GM19351 (cell line): ENCODE measurements around the gene ABHD16A.

ENCODE experiments used
- ATAC-seq: cut with Tn5 transposase; IDR thresholded peaks from one replicate; pipeline ENCODE4 v1.9.1; 2021; ENCODE audit warnings: mild to moderate bottlenecking, moderate library complexity; ENCODE audit not compliant: unreplicated experiment

The ABHD16A gene

DNA sequence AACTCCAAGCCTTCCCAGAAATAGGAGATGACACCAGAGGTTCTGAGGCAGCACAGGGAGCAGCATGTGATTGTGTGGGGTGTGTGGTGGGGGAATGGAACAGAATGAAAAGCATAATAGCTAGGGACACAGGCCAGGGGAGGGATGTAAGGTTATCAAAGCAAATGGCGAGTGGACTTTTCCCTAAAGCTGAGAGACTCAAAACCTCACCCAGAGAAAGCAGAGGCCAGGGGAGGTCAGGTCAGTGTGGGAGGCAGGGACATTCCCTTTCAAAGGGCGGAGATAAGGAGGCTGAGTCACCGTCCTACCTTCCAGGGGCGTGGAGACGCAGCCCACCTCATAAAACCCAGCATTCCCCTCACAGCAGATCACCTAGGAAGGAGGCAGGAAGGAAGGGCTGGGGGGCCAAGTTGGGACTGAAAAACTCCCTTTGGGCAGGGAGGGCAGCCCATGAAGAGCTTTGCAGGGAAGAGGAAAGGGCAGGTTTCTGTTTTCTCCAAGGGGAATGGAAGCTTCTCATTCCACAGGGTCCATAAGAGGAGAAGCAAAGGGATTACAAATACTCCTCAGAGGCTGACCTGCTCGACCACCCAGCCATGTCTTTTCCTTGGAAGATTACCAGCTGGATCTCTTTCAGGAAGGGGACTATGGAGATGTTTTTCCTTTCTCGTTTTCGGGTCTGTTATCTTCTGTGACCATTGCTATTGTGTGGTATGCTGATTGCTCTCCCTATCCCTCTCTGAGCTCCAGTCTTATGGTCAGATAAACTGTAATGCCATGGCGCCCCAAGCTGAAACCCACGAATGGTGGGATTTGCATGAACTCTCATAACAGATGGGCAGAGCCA, 12.7 kb downstream of the ABHD16A start:
- no peak for ATAC-seq

DNA sequence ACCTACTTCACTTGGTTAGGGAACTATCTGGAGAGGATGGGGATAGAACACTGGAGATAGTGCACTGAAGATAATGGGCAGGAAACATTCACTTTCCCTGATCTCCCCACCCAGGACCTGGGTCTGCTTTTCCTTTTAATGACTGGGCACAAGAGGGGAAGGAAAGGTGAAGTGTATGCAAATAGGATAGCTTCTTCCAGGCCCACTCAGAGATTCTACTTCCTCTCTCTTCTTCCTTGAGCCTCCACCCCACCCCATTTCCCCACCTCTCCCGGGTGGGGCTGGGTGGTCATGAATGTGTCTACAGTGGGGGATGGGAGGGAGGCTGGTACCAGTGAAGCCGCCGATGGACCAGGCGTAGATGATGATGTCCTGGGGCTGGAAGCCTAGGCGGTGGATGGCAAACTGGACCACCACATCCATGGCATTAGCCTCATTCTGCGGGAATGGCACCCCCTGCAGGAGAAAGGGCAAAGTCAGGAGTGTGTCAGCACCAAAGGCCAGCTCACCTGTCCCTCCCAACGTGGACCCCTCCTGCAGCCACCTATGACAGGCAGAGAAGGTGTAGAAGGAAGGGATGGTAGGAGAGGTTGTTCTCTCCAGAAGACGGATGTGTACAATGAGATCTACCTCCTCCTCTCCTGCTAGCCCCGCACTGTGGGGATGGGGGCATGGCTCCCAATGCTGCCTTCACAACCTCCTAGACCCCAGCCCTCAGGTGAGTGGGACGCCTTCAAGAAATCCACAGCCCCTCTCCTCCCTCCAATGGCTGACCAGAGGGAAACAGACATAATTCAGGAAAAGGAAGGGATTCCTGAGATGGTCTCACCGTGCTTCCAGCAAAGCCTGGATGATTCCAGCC, 13.6 kb downstream of the ABHD16A start:
- ATAC-seq: no peak

DNA sequence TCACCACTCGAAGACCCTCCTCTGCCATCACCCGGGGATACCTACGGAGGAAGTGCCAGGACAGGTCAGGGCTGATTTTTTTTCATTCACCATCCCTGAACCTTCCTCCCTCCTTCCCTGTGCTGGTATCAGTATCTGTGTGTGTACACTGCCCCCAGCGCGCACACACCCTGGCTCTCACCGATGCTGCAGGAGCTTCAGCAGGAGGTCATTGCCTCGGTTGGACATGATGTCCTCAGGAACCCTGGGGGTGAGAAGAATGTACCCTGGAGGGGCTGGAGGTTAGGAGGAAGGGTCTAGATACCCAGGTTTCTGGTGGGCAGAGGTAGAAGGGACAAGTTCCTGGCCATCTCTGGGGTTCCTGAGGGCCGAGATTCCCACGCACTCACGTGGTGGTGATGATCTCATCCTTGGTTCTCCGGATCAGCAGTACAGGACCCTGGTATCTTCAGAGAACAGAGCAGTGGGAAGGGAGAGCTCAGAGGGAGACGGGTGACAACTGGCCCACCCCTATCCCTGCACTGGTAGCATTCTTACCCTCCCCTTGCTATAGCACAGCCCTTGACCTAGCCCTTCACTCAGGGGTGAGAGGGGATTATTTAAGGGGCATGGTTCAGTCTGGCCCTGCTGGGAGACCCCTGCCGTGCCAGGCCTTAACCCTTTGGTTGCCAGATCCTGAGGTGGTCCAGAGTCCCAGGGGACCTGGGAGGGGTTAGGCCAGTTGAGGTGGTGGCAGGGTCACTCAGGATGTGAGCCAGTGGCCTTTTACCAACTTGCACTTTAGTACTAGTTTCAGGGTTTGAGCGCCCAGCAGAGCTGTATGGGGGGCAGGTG, 15.0 kb downstream of the ABHD16A start:
- no peak for ATAC-seq

DNA sequence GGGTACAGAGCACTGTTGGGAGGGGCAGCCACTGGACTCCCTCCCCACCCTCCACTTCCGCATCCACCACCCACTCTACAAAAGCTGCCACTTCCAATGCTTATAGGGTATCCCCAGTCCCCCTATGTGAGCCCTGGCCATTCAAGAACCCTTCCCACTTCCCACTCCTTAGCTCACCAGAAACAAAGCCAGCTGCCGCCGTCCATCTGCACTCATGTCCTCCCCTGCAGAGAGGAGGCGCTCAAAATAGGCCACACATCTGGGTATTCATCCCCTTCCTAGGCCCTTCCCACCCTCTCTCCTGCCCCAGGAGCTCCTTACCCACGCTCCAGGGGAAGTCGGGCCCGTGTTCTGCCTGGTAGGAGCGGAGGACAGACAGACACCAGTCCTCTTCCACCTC, 15.8 kb downstream of the ABHD16A start:
- ATAC-seq: no peak

DNA sequence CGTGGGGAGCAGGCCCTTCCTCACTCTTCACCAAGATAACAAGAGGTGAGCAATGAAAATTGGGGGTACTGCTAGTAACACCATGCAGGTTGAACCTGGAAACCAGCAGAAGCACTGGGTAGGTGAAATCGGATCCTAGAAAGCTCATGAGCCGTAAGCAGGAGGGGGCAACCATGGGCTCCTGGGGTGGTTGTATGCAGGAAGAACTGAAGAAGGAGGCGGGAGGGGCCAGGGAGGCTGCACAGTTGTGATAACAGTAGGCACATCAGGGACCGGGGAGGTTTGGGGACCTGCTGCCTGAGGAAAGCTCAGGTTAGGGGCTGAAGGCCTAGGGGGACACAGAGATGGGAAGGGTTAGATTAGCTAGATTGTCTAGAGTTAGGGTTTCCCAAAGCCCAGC, 16.6 kb downstream of the ABHD16A start:
- ATAC-seq: no peak

DNA sequence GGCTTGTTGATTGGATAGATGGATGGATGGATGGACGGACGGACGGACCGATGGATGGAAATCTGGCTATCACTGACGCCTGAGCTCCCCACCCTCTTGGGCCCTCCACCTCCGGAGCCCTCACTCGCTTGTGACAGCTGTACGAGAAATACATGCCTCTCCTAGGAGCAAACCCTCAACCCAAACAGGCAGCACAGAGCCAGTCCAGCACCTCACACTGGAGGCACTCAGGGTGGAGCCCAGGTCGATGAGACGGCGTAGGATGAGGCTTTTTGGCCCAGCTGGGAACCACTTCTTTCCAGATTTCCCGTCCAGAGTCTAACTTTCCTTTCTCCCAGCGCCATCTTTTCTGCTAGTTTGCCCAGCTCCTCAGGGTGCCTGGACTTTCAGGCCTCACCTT, 19.5 kb downstream of the ABHD16A start:
- ATAC-seq: no peak

DNA sequence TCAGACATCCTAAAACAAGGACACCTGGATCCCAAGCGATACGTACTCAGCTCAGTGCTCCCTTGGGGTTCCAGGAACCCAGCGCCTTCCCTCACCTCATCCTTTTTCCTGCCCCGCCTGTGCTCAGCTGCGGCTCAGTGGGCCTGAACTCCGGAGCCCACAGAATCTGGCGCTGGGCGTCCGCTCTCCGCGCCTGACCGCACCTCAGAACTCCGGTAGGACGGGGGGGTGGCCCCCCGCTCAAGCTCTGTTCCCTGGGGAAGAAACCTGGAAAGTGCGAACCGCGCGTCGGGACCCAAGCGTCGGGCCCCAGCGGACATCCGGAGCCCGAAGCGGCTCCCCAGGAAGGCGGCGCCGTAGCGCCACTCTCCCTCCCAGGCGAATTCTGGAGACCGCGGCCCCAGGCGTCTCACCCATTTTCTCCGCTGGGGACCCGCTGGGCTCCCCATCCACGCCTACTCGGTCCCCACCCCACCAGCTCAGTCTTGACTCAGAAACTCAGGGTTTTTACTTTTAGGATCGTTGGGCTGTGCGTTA, 21.9 kb downstream of the ABHD16A start:
- no peak for ATAC-seq

DNA sequence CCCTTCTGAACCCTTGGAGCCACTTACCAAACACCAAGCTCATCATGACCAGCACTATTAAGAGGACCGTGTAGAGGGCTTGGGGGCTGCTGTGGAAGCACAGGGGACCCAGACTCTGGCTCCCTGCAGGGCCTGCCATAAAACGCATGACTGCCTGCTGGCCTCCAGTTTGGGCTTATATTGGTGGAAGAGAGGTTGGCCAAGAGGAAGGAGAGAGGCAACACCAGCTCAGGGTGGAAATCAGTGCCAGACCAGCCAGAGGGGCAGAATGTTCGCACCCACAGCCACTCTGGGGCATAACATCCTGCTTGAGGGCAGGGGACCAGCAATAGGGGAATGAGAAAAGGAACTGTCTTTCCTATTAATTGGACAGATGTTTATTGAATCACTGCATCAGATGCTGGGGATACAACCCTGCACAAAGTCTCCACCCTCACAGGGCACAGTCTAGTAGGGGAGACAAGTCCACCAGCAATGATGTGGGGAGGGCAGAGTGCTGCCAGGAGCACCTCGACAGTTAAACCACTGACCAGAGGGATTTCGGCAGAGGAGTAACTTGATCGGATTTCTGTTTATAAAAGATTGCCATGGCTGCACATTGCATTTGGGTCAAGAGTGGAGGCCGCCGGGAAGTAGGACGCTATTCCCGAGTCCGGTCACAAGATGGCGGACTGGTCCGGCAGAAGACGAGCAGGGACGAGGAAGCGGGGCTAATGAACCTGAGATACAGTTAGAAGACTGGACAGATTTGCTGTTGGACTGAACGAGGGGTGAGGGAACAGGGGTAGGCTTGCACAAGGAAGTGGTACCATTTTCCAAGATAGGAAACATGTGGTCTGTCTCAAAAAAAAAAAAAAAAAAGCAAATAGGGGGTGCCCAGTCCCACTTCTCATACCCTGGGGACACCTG, 22.6 kb downstream of the ABHD16A start, which contains the start of gene LY6G5C:
Gene LY6G5C (minus strand): TSS at position 842 of the 909 bp plus-strand sequence. CDS start 694 bp downstream, at position 148.
- ATAC-seq: no peak

DNA sequence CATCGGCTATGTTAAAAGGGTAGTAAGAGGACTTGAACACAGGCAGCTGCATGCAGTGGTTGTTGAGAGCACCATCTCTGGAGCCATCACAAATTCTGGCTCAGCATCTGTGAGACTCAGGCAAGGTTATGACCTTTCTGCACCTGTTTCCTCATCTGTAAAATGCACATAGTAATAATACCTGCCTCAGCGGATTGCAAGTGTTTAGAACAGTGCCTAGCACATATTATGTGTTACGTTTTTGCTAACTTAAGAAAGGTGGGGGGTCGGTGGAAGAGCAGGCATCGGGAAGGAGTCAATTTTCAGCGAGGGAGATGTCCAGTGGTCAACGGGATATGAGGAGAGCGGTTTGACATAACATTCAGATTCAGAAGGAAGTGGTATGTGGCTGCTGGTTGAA, 25.2 kb downstream of the ABHD16A start:
- ATAC-seq: no peak

DNA sequence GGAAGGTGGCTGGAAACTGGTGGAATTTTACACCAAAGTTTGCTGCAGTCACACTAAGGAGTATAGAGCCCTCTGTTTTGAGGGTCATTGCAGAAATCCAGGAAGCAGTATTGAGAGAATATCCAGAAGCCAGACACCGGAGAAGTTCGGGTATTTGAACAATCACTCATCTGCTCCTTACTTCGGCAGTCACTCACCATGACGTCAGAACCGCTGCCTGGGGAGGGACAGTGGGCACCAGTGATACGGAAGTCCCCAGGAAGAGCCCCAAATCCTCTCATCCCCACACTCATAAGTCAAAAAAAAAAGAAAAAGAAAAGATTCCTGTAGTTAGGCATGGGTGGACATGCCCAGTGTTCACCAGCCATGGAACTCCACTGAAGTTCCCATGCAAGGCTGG, 26.2 kb downstream of the ABHD16A start:
- ATAC-seq: no peak

DNA sequence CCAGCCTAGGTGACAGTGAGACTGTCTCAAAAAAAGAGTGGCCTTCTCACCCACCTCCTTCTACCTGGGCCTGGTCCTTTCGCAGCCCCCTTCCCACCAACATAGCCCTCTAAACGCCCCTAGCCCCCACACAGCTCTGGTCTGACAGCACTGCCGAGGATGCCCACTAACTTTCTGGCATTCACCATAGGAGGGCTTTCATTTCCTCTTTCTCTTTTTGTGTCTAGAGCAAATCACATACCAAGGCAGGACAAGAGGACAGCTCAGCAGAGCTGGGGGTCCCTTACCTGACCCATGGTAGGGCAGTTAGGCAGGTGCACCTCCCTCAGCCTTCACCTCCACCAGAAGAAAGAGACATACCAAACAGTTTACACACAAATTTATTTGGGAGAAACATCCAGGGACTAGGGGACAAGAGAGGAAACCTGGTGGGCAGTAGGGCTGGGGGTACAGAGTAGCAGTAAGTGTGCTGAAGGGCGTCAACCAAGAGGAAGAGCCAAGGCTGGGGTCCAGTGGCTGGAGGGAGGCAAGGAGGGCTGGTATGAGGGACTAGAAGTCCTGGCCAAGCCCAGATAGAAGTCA, 26.7 kb downstream of the ABHD16A start:
- no peak for ATAC-seq

DNA sequence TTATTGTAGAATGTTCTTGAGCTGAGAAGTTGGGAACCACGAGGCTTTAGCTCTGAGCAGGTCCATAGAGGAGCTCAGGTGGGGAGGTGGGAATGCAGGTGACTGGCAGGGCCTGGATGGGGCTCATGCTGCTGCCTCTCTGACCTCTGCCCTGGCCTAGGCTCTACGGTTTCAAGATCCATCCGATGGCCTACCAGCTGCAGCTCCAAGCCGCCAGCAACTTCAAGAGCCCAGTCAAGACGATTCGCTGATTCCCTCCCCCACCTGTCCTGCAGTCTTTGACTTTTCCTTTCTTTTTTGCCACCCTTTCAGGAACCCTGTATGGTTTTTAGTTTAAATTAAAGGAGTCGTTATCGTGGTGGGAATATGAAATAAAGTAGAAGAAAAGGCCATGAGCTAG, 33.4 kb downstream of the ABHD16A start, which contains the start of gene LY6G5B:
Gene LY6G5B (plus strand): TSS at position 301 of the 400 bp plus-strand sequence. CDS start 975 bp downstream, outside the sequence.
- ATAC-seq: no peak

DNA sequence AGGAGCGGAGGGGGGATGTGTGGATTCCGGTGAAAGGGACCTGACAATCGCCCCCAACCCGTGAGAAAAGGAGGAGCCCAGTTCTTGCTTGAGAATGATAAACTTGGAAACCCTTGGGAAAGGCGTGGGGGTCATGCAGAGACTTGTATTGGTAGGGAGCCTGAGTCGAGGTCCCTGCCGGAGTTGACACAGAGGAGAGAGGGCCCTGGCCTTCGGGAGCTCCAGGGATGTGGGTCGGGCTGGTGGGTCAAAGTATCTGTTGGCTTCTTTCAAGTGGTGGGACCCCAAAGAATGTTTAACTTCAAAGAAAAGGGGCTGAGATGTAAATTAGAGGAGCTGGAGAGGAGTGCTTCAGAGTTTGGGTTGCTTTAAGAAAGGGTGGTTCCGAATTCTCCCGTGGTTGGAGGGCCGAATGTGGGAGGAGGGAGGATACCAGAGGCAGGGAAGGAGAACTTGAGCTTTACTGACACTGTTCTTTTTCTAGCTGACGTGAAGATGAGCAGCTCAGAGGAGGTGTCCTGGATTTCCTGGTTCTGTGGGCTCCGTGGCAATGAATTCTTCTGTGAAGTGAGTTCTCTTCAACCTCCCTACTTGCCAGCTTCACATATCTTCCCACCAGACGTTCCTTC, 36.7 kb downstream of the ABHD16A start:
- ATAC-seq: no peak

DNA sequence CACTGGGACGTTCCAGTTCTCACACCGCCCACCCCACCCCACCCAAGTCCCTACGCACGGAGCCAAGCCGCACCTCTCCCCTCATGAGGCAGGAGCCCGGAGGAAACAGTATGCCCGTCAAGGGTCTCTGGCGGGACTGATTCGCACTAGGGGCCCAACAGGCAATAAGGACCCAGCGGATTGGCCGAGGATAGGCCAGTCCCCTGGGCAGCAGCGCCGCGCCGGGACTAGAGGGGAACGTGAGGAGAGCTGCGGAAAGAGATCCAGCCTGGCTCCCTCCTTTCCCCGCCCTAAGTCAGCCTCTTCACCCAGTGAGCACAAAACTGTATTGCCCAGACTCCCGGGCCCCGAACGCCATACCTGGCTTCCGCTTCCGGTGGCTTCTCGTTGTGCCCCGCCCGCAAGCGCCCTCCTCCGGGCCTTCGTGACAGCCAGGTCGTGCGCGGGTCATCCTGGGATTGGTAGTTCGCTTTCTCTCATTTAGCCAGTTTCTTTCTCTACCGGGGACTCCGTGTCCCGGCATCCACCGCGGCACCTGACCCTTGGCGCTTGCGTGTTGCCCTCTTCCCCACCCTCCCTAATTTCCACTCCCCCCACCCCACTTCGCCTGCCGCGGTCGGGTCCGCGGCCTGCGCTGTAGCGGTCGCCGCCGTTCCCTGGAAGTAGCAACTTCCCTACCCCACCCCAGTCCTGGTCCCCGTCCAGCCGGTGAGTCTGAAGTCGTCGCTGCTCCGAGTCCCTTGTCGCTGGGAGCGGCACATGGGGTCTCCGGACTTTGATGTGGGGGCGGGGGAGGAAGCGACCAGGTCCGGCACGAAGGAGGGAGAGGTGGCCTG, 37.4 kb downstream of the ABHD16A start, which contains the start of gene CSNK2B:
Gene CSNK2B (plus strand): TSS at position 580 of the 836 bp plus-strand sequence. CDS start 752 bp downstream, outside the sequence.
- ATAC-seq: peak; percentile 79

DNA sequence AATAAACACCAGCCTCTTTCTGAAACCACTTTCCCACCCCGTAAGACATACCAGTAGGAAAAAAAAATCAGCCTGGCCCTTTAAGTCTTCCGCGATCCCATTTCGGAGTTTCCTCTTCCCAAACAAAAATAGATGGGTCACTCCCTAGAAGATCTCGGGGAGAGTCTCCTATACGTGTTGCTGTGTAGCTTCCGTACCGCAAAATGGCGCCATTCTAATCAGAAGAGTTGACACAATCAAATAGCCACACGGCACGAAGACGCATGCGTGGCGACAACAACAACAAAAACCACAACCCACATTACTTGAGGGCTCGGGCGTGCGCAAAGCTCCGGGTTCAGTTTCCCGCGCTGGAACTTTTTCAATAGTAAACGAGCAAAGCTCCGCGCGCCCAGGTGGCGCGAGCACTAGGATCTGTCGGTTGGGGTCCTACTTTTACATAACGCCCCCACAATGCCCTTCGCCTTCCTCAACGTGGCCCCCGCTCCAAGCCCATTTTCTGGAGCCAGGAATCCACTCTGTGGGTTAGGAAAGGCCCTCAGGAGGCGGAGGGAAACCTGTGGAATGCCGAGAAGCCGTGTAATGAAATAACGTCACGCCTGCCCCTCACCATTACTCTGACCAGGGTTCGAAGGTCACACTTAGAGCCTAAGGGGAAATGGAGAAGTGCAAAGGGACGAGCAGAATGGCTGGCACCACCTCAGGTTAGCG, 38.2 kb downstream of the ABHD16A start, which contains the start of gene GPANK1:
Gene GPANK1 (minus strand): TSS at position 208 of the 711 bp plus-strand sequence. CDS start 519 bp downstream, outside the sequence.
- no peak for ATAC-seq

DNA sequence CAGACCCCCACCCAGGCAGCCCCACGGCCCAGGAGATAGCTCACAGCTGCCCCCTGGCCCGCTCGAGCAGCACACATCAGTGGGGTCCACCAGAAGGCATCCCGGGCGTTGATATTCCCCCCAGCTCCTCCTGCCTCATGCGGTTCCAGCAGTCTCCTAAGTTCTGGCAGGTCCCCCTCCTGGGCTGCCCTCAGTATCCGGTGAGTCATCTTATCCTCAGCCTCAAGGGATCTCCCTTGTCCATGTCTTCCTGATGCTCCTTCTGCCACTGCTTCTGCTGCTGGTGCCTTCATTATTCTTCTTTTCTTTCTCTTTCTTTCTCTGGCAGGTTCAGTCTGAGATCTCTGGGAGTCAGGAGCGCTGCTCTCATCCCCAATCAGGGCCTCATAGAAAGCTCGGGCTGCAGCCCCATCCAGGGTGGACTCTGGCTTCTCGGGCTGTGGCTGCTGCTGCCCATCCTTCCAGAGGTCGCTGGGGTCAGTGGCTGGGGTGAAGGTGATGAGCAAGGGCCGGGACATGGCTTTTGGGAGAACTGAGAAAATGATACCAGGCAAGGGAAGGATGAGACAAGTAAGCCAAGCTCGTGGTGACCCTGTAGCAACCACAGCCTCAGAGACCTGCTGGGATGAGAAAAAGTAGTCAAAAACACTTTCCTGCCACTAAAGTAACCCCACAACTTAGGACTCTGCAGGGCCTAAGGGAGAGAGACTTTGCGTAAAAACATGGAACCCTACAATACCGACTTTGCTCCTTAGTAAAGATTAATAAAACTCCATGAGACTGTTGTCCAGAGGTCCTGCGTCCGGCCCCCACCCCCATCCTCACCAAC, 38.9 kb downstream of the ABHD16A start:
- ATAC-seq: no peak
